Measurements from ENCODE around the gene CRY1.

- TF ChIP-seq CTCF (IDR thresholded peaks at IDR 0.05; ENCODE audit: poor library complexity, severe bottlenecking) (no peak), POLR2AphosphoS5 (IDR thresholded peaks at IDR 0.05) (no peak), MXI1 (conservative IDR thresholded peaks at IDR 0.05; ENCODE audit: poor library complexity, severe bottlenecking) (no peak), EZH2 (IDR thresholded peaks at IDR 0.05; ENCODE audit: borderline replicate concordance, insufficient read depth, low read length, poor library complexity, severe bottlenecking) (no peak), TAF1 (IDR thresholded peaks at IDR 0.05; ENCODE audit: low read depth) (no peak), EP300 (conservative IDR thresholded peaks at IDR 0.05; ENCODE audit: poor library complexity, severe bottlenecking) (no peak), RAD21 (conservative IDR thresholded peaks at IDR 0.05) (no peak)
Measured at GRCh38 chr12:106971065-106971464, 122.3 kb downstream of the CRY1 start.

Data from neural cell (in vitro differentiated cells).